GM23338 (cell line): Measurements from ENCODE around the gene FGF3. TPM values are rescaled to one million over a fixed set of nuclear protein-coding genes. Genes with fewer than 3 reads are reported as not detected.

ENCODE experiments used
- ATAC-seq: fragments of 200-7000 bp; cut with Tn5 transposase; 3 replicates; pipeline ENCODE4 v1.9.1; 2020
- DNase-seq: peaks from one replicate; pipeline ENCODE4 v3.0.0-alpha.2; 2015; ENCODE audit warnings: low spot score
- H2AFZ ChIP-seq: fragments of 200-600 bp; sonication (generic); 2 replicates; pipeline ENCODE4 v1.8.0; 2016; ENCODE audit warnings: antibody characterized with exemption, mild to moderate bottlenecking, moderate library complexity
- H3F3A ChIP-seq: fragments of 200-600 bp; sonication (generic); replicated peaks from 2 replicates; pipeline ENCODE4 v1.8.0; 2017; ENCODE audit warnings: antibody characterized with exemption, mixed run types, low read depth
- H3K27ac ChIP-seq: fragments of 200-600 bp; sonication (generic); 2 replicates; pipeline ENCODE4 v1.6.1; 2016; ENCODE audit warnings: low read depth
- H3K27me3 ChIP-seq: fragments of 200-600 bp; sonication (generic); 2 replicates; pipeline ENCODE4 v1.8.0; 2016; ENCODE audit warnings: mild to moderate bottlenecking, mixed run types, moderate library complexity; ENCODE audit not compliant: insufficient read depth
- H3K36me3 ChIP-seq: fragments of 200-600 bp; sonication (generic); 2 replicates; pipeline ENCODE4 v1.8.0; 2016; ENCODE audit warnings: mild to moderate bottlenecking; ENCODE audit not compliant: insufficient read depth
- H3K4me1 ChIP-seq: fragments of 200-600 bp; sonication (generic); 2 replicates; pipeline ENCODE4 v1.8.0; 2016; ENCODE audit warnings: mild to moderate bottlenecking, moderate library complexity; ENCODE audit not compliant: insufficient read depth
- H3K4me2 ChIP-seq: fragments of 200-600 bp; sonication (generic); 2 replicates; pipeline ENCODE4 v1.7.1; 2017; ENCODE audit warnings: mixed run types
- H3K4me3 ChIP-seq: fragments of 200-600 bp; sonication (generic); 2 replicates; pipeline ENCODE4 v1.6.1; 2016; ENCODE audit warnings: mixed run types
- H3K79me2 ChIP-seq: fragments of 200-600 bp; sonication (generic); replicated peaks from 2 replicates; pipeline ENCODE4 v1.8.0; 2017; ENCODE audit warnings: mild to moderate bottlenecking; ENCODE audit not compliant: insufficient read depth
- H3K9me2 ChIP-seq: fragments of 200-600 bp; sonication (generic); 2 replicates; pipeline ENCODE4 v1.8.0; 2017; ENCODE audit not compliant: insufficient read depth
- H4K20me1 ChIP-seq: fragments of 200-600 bp; sonication (generic); replicated peaks from 2 replicates; pipeline ENCODE4 v1.8.0; 2017; ENCODE audit warnings: mild to moderate bottlenecking; ENCODE audit not compliant: insufficient read depth
- H3K27ac Mint-ChIP-seq: 2 replicates; pipeline ENCODE4 v1.8.0; 2020; ENCODE audit warnings: inconsistent platforms, mild to moderate bottlenecking, moderate library complexity, mixed read lengths
- H3K27me3 Mint-ChIP-seq: 3 replicates; pipeline ENCODE4 v1.8.0; 2022; ENCODE audit warnings: low read depth, mild to moderate bottlenecking, moderate library complexity, mixed read lengths, inconsistent platforms; ENCODE audit not compliant: insufficient read depth, poor library complexity
- H3K36me3 Mint-ChIP-seq: 3 replicates; pipeline ENCODE4 v1.8.0; 2021; ENCODE audit warnings: low read depth, mild to moderate bottlenecking, inconsistent platforms, moderate library complexity, mixed read lengths
- H3K4me1 Mint-ChIP-seq: 3 replicates; pipeline ENCODE4 v1.8.0; 2020; ENCODE audit warnings: mild to moderate bottlenecking, inconsistent platforms, mixed read lengths
- H3K4me3 Mint-ChIP-seq: 3 replicates; pipeline ENCODE4 v1.8.0; 2021; ENCODE audit warnings: moderate library complexity, mild to moderate bottlenecking, inconsistent platforms, mixed read lengths
- H3K9me3 Mint-ChIP-seq: 3 replicates; pipeline ENCODE4 v1.8.0; 2020; ENCODE audit warnings: moderate library complexity, mild to moderate bottlenecking, inconsistent platforms, mixed read lengths
- CREB1 ChIP-seq: fragments of 250-450 bp; sonication (Bioruptor Pico); IDR thresholded peaks from 2 replicates; pipeline ENCODE4 v1.5.0; 2020; ENCODE audit warnings: low read depth, mild to moderate bottlenecking, moderate library complexity
- EZH2 ChIP-seq: fragments of 200-600 bp; sonication (generic); IDR thresholded peaks from one replicate; pipeline ENCODE4 v1.8.0; 2017; ENCODE audit warnings: antibody characterized with exemption, mild to moderate bottlenecking, low read depth; ENCODE audit not compliant: unreplicated experiment
- JUNB ChIP-seq: IDR thresholded peaks from one replicate; pipeline ENCODE4 v1.6.1; 2016; ENCODE audit warnings: antibody characterized with exemption; ENCODE audit not compliant: unreplicated experiment
- STAT1 ChIP-seq: IDR thresholded peaks from one replicate; pipeline ENCODE4 v1.6.1; 2016; ENCODE audit warnings: antibody characterized with exemption; ENCODE audit not compliant: unreplicated experiment
- ZNF331 ChIP-seq: fragments of 250-450 bp; sonication (Bioruptor Pico); IDR thresholded peaks from 2 replicates; pipeline ENCODE4 v1.5.0; 2020; ENCODE audit warnings: low read depth, mild to moderate bottlenecking, moderate library complexity
- ZNF462 ChIP-seq: fragments of 250-450 bp; sonication (Bioruptor Pico); IDR thresholded peaks from 2 replicates; pipeline ENCODE4 v1.5.0; 2020; ENCODE audit warnings: mild to moderate bottlenecking, moderate library complexity
- polyA plus RNA-seq: library from polyadenylated mRNA; unstranded; fragments of >200 nt; fragmentation: Nextera tagmentation; extraction: Ambion mirVana; gene quantifications from 2 replicates; pipeline ENCODE4 v1.2.1, GENCODE V29; 2016
- total RNA-seq: library from RNA; depleted of rRNA; stranded (reverse); fragments of >200 nt; shearing (Covaris generic); gene quantifications from 2 replicates; pipeline ENCODE4 v1.2.3, GENCODE V29; 2014

Gene FGF3
- total and polyA plus RNA-seq, 2 experiments from 2014 or later: 1.2 TPM; not detected in 1

- H3K27me3 Mint-ChIP-seq: peaks cover 78% of the 10 kb centered on the region
- no peaks in the 10 kb centered on the region; the same call in 2 of the 3 replicates for H3K36me3 Mint-ChIP-seq
- H2AFZ ChIP-seq: peak overlapping the region; percentile 88
- H3K9me2 ChIP-seq: no peaks in the 10 kb centered on the region
- H3K36me3 ChIP-seq: no peaks in the 10 kb centered on the region
- H3K27me3 ChIP-seq: peaks cover 78% of the 10 kb centered on the region
- H3K79me2 ChIP-seq: no peaks in the 10 kb centered on the region
- no peaks in the 10 kb centered on the region for H4K20me1 ChIP-seq
- TF ChIP-seq EZH2 (peak; percentile 0), ZNF331 (CRISPR knock-in tag) (no peak), CREB1 (no peak), STAT1 (no peak), JUNB (no peak), ZNF462 (CRISPR knock-in tag) (no peak)
- peaks cover 3% of the 10 kb centered on the region for H3K9me3 Mint-ChIP-seq
- DNase-seq (peak; percentile 48), ATAC-seq (peak; percentile 24)
- H3K4me1 ChIP-seq: peaks cover 8% of the 10 kb centered on the region; the same call in 1 of the 2 replicates
- peak overlapping the region; percentile 82 for H3K4me2 ChIP-seq
- no peak overlapping the region; the same call in 2 of the 3 replicates for H3K4me3 Mint-ChIP-seq
- peaks cover 4% of the 10 kb centered on the region for H3K4me1 Mint-ChIP-seq
- H3K4me3 ChIP-seq: peak overlapping the region; percentile 57
- H3K27ac Mint-ChIP-seq: no peak overlapping the region
- no peak overlapping the region for H3K27ac ChIP-seq
- H3F3A ChIP-seq: no peaks in the 10 kb centered on the region
Measured at GRCh38 chr11:69818231-69818602, 999 bp downstream of the FGF3 start.
